OCI-LY7 (cell line): ENCODE data around the gene OXCT2. TPM values are rescaled to one million over a fixed set of nuclear protein-coding genes. Genes with fewer than 3 reads are reported as not detected.

Experiments used
- BruUV-seq: library from RNA; stranded (reverse); fragments of 400-500 nt; replicated peaks from 2 replicates; lab custom pipeline; 2021; lab: Mats Ljungman, UMichigan
- CTCF ChIA-PET: fragments of 300-600 bp; sonication (Branson Sonifier 250); formaldehyde crosslinking; loops from one replicate; lab custom pipeline; 2022; ENCODE audit warnings: antibody characterized with exemption; ENCODE audit not compliant: unreplicated experiment; lab: Charles Lee
- POLR2A ChIA-PET: fragments of 300-600 bp; sonication (Branson Sonifier 250); formaldehyde crosslinking; loops from one replicate; lab custom pipeline; 2022; ENCODE audit warnings: antibody characterized with exemption; lab: Charles Lee
- DNase-seq: peaks from one replicate; pipeline ENCODE4 v3.0.0-alpha.2; 2015; ENCODE audit warnings: low spot score
- H2AFZ ChIP-seq: fragments of 200-600 bp; sonication (generic), shearing (Covaris generic); 2 replicates; pipeline ENCODE4 v1.6.1; 2014; ENCODE audit warnings: mild to moderate bottlenecking, antibody characterized with exemption, low read length, moderate library complexity
- H3K27ac ChIP-seq: fragments of 200-600 bp; sonication (generic); 2 replicates; pipeline ENCODE4 v1.5.1; 2014; ENCODE audit warnings: mixed run types, low read depth, mild to moderate bottlenecking, moderate library complexity, low read length, inconsistent platforms; ENCODE audit not compliant: poor library complexity, severe bottlenecking
- H3K36me3 ChIP-seq: fragments of 200-600 bp; sonication (generic); 2 replicates; pipeline ENCODE4 v1.6.1; 2014; ENCODE audit warnings: mild to moderate bottlenecking, antibody characterized with exemption, low read length, moderate library complexity, mixed read lengths; ENCODE audit not compliant: insufficient read depth
- H3K4me1 ChIP-seq: fragments of 200-600 bp; sonication (generic); 2 replicates; pipeline ENCODE4 v1.5.1; 2014; ENCODE audit warnings: mild to moderate bottlenecking, low read length; ENCODE audit not compliant: insufficient read depth, poor library complexity, severe bottlenecking
- H3K4me2 ChIP-seq: fragments of 200-600 bp; sonication (generic); 2 replicates; pipeline ENCODE4 v1.6.1; 2014; ENCODE audit warnings: mild to moderate bottlenecking, low read length
- H3K4me3 ChIP-seq: fragments of 200-600 bp; sonication (generic); 2 replicates; pipeline ENCODE4 v1.5.1; 2014; ENCODE audit warnings: mild to moderate bottlenecking, low read depth, low read length; ENCODE audit not compliant: poor library complexity, severe bottlenecking
- H3K79me2 ChIP-seq: fragments of 200-600 bp; sonication (generic); 2 replicates; pipeline ENCODE4 v1.6.1; 2016; ENCODE audit warnings: low read depth, mild to moderate bottlenecking, low read length, moderate library complexity, mixed read lengths; ENCODE audit not compliant: insufficient read depth
- H3K9me2 ChIP-seq: fragments of 200-600 bp; sonication (generic); 2 replicates; pipeline ENCODE4 v1.6.1; 2016; ENCODE audit warnings: mild to moderate bottlenecking, low read length, mixed read lengths; ENCODE audit not compliant: insufficient read depth
- H3K9me3 ChIP-seq: fragments of 200-600 bp; sonication (generic); 2 replicates; pipeline ENCODE4 v1.6.1; 2014; ENCODE audit warnings: mild to moderate bottlenecking, mixed run types, low read length, mixed read lengths
- H4K20me1 ChIP-seq: fragments of 200-600 bp; sonication (generic); 2 replicates; pipeline ENCODE4 v1.6.1; 2014; ENCODE audit warnings: mild to moderate bottlenecking, antibody characterized with exemption, low read length, moderate library complexity, mixed read lengths; ENCODE audit not compliant: insufficient read depth
- EZH2phosphoT487 ChIP-seq: fragments of 200-600 bp; sonication (generic); IDR thresholded peaks from 2 replicates; pipeline ENCODE4 v1.6.1; 2018; ENCODE audit warnings: low read depth, borderline replicate concordance, mild to moderate bottlenecking, mixed run types, antibody characterized with exemption, low read length, moderate library complexity, mixed read lengths
- intact Hi-C: fragments of 100-400 bp; cut with micrococcal nuclease; formaldehyde crosslinking; loops from one replicate; pipeline ENCODE4 v1.10.0; 2022; ENCODE audit not compliant: unreplicated experiment
- total RNA-seq, 2 experiments: library from RNA; depleted of rRNA in 1 of 2; stranded (reverse); fragments of >200 nt in 1 of 2; shearing (Covaris generic) in 1 of 2; gene quantifications; 2 replicates each; pipeline ENCODE4 v1.2.3, GENCODE V29; 2014 to 2022
- TF ChIP-seq, protein P1 (sequence below): fragments of 200-600 bp; sonication (generic); conservative IDR thresholded peaks from 2 replicates; pipeline ENCODE4 v1.5.1; 2014; ENCODE audit warnings: mild to moderate bottlenecking, antibody characterized with exemption, low read length, moderate library complexity, mixed read lengths

Gene OXCT2
- total RNA-seq, 2 experiments from 2014 or later, result 0.17 to 0.79 TPM

DNA sequence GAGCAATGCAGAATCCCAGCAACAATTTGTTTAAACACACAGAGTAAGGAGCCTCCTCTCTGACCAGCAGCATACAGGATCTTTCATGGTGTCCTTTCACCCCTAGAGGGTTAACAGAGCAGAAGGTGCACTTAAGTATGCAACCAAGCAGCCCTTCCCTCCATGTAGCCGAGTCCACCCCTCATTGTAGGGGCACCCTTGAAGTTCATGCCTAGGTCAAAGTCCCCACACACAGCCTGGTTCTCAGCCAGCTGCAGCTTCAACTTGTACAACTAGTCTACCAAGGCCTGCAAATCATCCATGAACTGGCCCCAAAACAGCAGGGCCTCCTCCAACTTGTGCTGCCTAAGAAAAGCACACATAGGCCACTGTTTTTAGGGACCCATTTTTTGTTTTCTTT lies 24.5 kb upstream of the OXCT2 start:
- Histone ChIP-seq H3K36me3 (no peaks in the 10 kb centered on the region), H3K4me1 (peaks cover 11% of the 10 kb centered on the region), H4K20me1 (no peaks in the 10 kb centered on the region), H3K9me2 (no peaks in the 10 kb centered on the region), H3K27ac (no peak overlapping the region), H3K79me2 (no peaks in the 10 kb centered on the region), H3K4me2 (no peak overlapping the region), H2AFZ (no peak overlapping the region), H3K4me3 (no peak overlapping the region), H3K9me3 (no peaks in the 10 kb centered on the region)
- ChIA-PET CTCF (interaction anchor here (0.6 kb wide), 1 partner anchor 1536 kb away, joined by 3 read pairs; no protein-coding TSS in a partner anchor), POLR2A (no interaction called here)
- no peak for DNase-seq
- intact Hi-C loops, result loop anchor here (5.0 kb wide), 1 partner anchor 188 kb away; no protein-coding TSS in a partner anchor
- BruUV-seq, result no TSS peak
- no peak for TF ChIP-seq EZH2phosphoT487
- TF ChIP-seq, protein P1, sequence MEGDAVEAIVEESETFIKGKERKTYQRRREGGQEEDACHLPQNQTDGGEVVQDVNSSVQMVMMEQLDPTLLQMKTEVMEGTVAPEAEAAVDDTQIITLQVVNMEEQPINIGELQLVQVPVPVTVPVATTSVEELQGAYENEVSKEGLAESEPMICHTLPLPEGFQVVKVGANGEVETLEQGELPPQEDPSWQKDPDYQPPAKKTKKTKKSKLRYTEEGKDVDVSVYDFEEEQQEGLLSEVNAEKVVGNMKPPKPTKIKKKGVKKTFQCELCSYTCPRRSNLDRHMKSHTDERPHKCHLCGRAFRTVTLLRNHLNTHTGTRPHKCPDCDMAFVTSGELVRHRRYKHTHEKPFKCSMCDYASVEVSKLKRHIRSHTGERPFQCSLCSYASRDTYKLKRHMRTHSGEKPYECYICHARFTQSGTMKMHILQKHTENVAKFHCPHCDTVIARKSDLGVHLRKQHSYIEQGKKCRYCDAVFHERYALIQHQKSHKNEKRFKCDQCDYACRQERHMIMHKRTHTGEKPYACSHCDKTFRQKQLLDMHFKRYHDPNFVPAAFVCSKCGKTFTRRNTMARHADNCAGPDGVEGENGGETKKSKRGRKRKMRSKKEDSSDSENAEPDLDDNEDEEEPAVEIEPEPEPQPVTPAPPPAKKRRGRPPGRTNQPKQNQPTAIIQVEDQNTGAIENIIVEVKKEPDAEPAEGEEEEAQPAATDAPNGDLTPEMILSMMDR, result no peak

DNA sequence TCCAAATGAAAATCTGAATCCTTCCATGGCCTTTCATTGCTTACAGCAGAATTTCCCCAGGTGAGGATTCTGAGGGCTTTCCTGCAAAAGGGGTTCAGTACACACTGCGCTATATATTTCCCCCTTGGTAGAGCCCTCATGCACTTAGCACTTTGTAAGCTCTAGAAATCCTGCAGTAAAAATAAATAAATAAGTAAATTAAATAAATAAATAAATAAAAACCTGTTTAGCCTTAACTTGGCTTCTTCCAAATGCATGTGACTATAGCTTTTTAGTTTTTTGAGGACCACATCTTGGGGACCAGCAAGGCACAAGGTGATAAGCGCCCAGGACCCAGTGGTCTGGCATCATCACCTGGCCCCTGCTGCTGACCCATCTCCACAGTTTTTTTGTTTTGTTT lies 20.7 kb upstream of the OXCT2 start:
- Histone ChIP-seq H3K4me2 (no peak overlapping the region), H3K9me2 (no peaks in the 10 kb centered on the region), H3K36me3 (no peaks in the 10 kb centered on the region), H3K4me3 (no peak overlapping the region), H3K9me3 (no peaks in the 10 kb centered on the region), H3K79me2 (no peaks in the 10 kb centered on the region), H4K20me1 (no peaks in the 10 kb centered on the region), H3K4me1 (peaks cover 6% of the 10 kb centered on the region), H3K27ac (no peak overlapping the region), H2AFZ (no peak overlapping the region)
- CTCF ChIA-PET, result no interaction called here
- no TSS peak for BruUV-seq
- POLR2A ChIA-PET, result no interaction called here
- DNase-seq, result no peak
- TF ChIP-seq, protein P1, result no peak
- TF ChIP-seq EZH2phosphoT487, result no peak
- intact Hi-C loops, result no loop called here

DNA sequence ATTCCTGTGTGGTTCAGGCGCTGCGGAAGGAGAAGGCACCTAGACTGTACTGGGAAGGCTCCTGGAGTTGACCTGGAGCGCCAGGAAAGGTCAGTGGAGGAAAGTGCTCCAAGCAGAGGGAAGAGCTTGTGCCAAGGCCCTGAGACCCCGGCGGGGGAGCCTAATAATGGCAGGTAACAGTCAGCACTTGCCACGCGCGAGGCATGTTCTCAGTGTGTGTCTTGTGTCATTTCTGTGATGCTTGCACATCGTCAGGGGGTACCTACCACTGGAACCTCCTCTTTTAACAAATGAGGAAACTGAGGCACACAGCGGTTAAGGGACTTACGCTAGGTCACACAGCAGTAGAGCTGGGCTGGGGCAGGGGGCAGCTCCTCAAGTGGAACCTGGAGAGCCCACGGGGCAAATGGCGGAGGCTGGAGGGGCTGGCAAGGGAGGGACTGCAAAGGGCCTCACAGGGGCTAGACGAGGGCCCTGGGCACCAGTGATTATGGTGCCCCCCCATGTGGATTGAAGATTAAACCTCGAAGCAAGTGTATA lies 18.5 kb upstream of the OXCT2 start:
- peak overlapping the region; percentile 68 for H3K4me3 ChIP-seq
- ChIA-PET CTCF (no interaction called here), POLR2A (no interaction called here)
- H4K20me1 ChIP-seq, result no peaks in the 10 kb centered on the region
- no peaks in the 10 kb centered on the region for H3K9me3 ChIP-seq
- H3K27ac ChIP-seq, result no peak overlapping the region
- peaks cover 6% of the 10 kb centered on the region for H3K4me1 ChIP-seq
- no peaks in the 10 kb centered on the region for H3K79me2 ChIP-seq
- DNase-seq, result no peak
- BruUV-seq, result no TSS peak
- intact Hi-C loops, result no loop called here
- no peak for TF ChIP-seq EZH2phosphoT487
- TF ChIP-seq, protein P1, result no peak
- H3K36me3 ChIP-seq, result no peaks in the 10 kb centered on the region
- peak overlapping the region; percentile 82 for H2AFZ ChIP-seq
- H3K9me2 ChIP-seq, result no peaks in the 10 kb centered on the region
- H3K4me2 ChIP-seq, result peak overlapping the region; percentile 76
